Activated naive CD4-positive, alpha-beta T cell treated with anti-CD3 and anti-CD28 coated beads, Interleukin-2, amount 50 U/mL, for 16 hours (primary cell): ENCODE results near the gene ADH6.
"Not testable (repeated sequence)": the region's sequence is repeated elsewhere in the genome, so short reads cannot be mapped to it uniquely, and the experiment has no call there.

Source experiments
- DNase-seq: peaks from one replicate; pipeline ENCODE4 v3.0.0-alpha.2; 2020

Gene ADH6

GRCh38 chr4:99189900-99190299, 29.1 kb downstream of the ADH6 start:
- not testable (repeated sequence) for DNase-seq

- no peak for DNase-seq
These were observed 33.0 kb downstream of the ADH6 start for GRCh38 chr4:99186029-99186428.

- DNase-seq = no peak
These were observed 33.5 kb downstream of the ADH6 start for GRCh38 chr4:99185581-99185980.

DNA sequence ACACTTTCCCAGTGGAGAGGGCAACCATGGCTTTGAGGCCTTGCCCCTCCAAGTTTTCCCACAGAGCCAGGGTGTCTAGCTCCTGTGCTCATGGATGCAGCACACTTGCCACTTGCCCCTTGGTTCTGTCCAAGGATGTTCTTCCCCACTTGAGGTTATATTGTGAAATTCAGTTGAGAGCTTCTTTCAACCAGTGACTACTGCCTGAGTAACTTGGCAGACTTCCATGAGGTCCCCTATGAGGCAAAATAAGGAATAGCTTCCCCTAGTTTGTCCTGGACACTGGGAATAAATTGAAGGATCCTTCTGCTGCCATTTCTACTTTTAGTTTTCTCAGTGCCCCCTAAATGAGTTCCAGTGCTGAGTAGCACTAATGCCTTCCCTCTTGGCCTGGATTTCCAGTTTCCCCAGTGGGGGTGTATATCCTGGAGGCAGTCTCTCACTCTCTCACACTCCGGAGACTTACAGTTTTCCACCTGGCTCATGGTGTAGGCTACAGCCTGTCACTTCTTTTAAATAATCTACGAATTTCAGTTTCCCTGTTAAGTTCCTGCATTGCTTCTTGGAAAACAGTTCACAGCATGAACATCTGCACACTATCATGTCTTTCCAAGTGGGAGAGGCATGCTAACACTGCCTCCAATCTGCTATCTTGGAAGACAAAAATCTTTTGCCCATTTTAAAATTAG, 38.5 kb downstream of the ADH6 start:
- no peak for DNase-seq

DNA sequence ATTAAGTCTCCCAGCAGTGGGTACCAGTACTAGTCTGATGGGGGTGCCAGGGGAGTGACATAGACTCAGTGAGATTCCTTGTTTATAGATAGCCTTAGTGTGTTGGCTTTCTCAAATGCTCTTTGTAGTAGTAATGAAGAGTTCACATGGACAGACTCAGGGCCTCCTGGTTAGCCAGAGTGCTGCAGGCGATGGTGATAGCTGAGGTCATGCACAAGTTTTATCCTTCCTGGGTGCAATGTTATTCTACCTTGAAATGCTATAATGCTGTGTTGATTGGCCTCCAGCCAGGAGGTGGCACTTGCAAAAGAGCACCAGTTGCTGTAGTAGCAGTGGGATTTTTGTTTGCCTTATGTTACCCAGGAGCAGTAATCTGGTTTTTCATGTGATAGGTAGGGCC, 39.4 kb downstream of the ADH6 start:
- DNase-seq = no peak

- DNase-seq = no peak
These were observed 39.9 kb downstream of the ADH6 start for GRCh38 chr4:99179178-99179577.

DNA sequence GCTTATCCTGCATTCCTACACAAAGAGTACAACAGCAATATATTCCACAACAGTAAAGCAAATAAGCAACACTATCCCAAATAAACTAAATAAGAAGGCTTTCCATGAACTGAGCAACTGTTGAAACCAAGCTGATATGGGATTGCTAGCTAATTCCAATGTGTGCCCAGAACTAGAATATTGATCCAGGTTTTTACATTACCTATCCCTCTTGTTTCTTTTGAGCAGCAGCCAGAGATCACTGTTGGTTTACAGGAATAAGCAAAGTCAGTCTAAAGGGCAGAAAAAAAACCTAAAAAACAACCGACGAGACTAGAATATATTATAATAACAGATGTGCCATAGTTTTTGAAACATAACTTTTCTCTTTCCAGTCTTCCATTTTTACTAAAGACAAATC, 52.5 kb downstream of the ADH6 start:
- DNase-seq = no peak

DNA sequence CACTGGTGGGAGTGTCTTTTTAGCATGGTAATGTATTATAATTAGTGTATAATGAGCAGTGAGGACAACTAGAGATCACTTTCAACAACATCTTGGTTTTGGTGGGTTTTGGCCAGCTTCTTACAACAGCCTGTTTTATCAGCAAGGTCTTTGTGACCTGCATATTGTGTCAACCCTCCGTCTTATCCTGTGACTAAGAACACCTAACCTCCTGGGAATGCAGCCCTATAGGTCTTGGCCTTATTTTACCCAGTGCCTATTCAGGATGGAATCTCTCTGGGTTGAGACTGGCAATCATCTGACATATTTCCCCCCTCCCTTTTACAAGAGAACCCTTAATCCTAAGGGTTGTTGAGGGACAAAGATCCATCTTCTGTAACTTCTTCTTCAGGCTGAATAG, 53.1 kb downstream of the ADH6 start:
- no peak for DNase-seq

DNA sequence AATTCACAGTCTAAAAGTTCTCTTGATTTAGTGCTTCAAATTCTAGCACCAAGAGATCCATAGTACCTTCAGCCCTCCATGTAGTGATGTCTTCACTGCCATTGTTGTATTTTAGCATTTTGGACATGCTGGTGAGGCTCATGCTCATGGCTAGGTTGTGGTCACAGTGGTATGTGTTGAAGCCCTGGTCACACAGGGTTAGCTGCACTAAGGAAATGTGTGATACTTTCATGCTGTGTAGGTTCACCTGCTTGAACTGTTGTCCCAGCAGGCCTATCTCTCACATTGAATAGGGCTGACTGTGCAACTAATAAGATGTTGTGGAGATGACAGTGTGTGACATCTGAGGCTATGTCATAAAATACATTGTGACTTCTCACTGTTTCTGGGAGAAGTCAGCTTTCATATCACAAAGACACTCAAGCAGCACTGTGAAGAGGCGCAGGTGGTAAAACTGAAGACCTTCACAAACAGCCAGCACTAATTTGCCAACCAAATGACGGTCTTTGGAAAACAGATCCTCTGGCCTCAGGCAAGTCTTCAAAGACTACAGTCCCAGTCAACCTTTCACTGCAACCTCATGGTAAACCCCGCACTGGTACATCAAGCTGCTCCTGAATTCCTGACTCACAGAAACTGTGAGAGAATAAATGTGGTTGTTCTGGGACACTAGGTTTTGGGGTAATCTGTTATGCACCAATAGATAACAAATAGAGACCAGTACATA, 57.5 kb downstream of the ADH6 start:
- DNase-seq = no peak

DNA sequence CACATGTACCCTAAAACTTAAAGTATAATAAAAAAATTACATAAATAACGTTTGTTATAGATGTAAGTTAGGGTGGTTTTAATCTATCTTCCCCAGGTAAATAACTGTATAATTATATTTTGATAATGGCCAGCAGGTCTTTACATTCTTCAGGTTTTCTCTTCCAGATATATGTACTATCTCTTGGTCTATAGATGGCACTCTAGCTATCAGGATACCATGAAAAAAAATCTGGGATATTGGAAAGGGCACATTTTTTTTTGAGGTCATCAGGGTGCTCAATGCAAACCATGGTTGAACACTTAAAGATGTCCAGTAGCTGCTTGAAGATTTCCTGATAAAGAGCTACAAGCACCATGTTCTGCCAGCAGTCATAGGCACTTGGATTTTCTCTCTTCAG, 59.3 kb downstream of the ADH6 start:
- no peak for DNase-seq

GRCh38 chr4:99157478-99157935, 61.5 kb downstream of the ADH6 start:
- DNase-seq = no peak

GRCh38 chr4:99156992-99157391, 62.1 kb downstream of the ADH6 start:
- DNase-seq = no peak

GRCh38 chr4:99154658-99155342, 64.2 kb downstream of the ADH6 start:
- DNase-seq = no peak
